Right ventricle myocardium superior (tissue), 1 donor: ENCODE measurements around the gene NHSL1. TPM values are rescaled to one million over a fixed set of nuclear protein-coding genes. Genes with fewer than 3 reads are reported as not detected.

ENCODE experiments used
- ATAC-seq: fragments of 200-7000 bp; cut with Tn5 transposase; one replicate; pipeline ENCODE4 v1.9.1; 2020; ENCODE audit warnings: mild to moderate bottlenecking; ENCODE audit not compliant: poor library complexity
- DNase-seq: peaks from one replicate; pipeline ENCODE4 v3.0.0-alpha.2; 2020
- intact Hi-C: fragments of 100-400 bp; cut with DNase I; formaldehyde crosslinking; loops from one replicate; pipeline ENCODE4 v1.11.2; 2022
- total RNA-seq: library from RNA; stranded (reverse); fragmentation: NEBNext Ultra II Directional; extraction: Animal tissue kit (Norgen Biotek cat#: 25700); gene quantifications from one replicate; pipeline ENCODE4 v1.2.1, GENCODE V29; 2021
- donor health status: DM: no; HTN: yes; CAD: no; lungs with severe emphysema.

The NHSL1 gene
- total RNA-seq, 1 donor from 2014 or later, result 44.2 TPM

- no peak for ATAC-seq
- DNase-seq, result no peak
- intact Hi-C loops, result no loop called here
Observed at GRCh38 chr6:138524526-138524925, 25.2 kb upstream of the NHSL1 start.

GRCh38 chr6:138523347-138524210 lies 24.3 kb upstream of the NHSL1 start:
- DNase-seq (no peak), ATAC-seq (no peak)
- intact Hi-C loops, result no loop called here

GRCh38 chr6:138522611-138523010 lies 23.3 kb upstream of the NHSL1 start:
- DNase-seq (no peak), ATAC-seq (no peak)
- intact Hi-C loops, result no loop called here

GRCh38 chr6:138521790-138522189 lies 22.5 kb upstream of the NHSL1 start:
- DNase-seq (no peak), ATAC-seq (peak; percentile 29)
- intact Hi-C loops, result no loop called here

GRCh38 chr6:138520463-138520862 lies 21.2 kb upstream of the NHSL1 start:
- intact Hi-C loops, result no loop called here
- ATAC-seq, result peak; percentile 24
- DNase-seq, result no peak

GRCh38 chr6:138518054-138518453 lies 18.8 kb upstream of the NHSL1 start:
- DNase-seq (no peak), ATAC-seq (no peak)
- intact Hi-C loops, result loop anchor here (10.0 kb wide), 1 partner anchor 403 kb away; no protein-coding TSS in a partner anchor

GRCh38 chr6:138517635-138518034 lies 18.3 kb upstream of the NHSL1 start:
- ATAC-seq (no peak), DNase-seq (no peak)
- intact Hi-C loops, result loop anchor here (10.0 kb wide), 1 partner anchor 403 kb away; no protein-coding TSS in a partner anchor

- ATAC-seq, result no peak
- no peak for DNase-seq
- intact Hi-C loops, result loop anchor here (10.0 kb wide), 1 partner anchor 401 kb away; no protein-coding TSS in a partner anchor
Observed at GRCh38 chr6:138515657-138516248, 16.5 kb upstream of the NHSL1 start.

GRCh38 chr6:138514860-138515540 lies 15.7 kb upstream of the NHSL1 start:
- intact Hi-C loops, result loop anchor here (5.0 to 10.0 kb wide), 2 partner anchors 88 to 400 kb away; no protein-coding TSS in a partner anchor
- DNase-seq (no peak), ATAC-seq (no peak)

GRCh38 chr6:138512609-138513008 lies 13.3 kb upstream of the NHSL1 start:
- DNase-seq (no peak), ATAC-seq (no peak)
- intact Hi-C loops, result loop anchor here (5.0 to 10.0 kb wide), 2 partner anchors 85 to 398 kb away; no protein-coding TSS in a partner anchor

- intact Hi-C loops, result loop anchor here (5.0 to 10.0 kb wide), 2 partner anchors 83 to 395 kb away; no protein-coding TSS in a partner anchor
- ATAC-seq (no peak), DNase-seq (no peak)
Observed at GRCh38 chr6:138510093-138510492, 10.8 kb upstream of the NHSL1 start.

GRCh38 chr6:138509371-138509770 lies 10.1 kb upstream of the NHSL1 start:
- intact Hi-C loops, result no loop called here
- ATAC-seq, result peak; percentile 82
- DNase-seq, result no peak

GRCh38 chr6:138508676-138508988 lies 9.3 kb upstream of the NHSL1 start:
- DNase-seq, result no peak
- ATAC-seq, result no peak
- intact Hi-C loops, result no loop called here

GRCh38 chr6:138507977-138508675 lies 8.8 kb upstream of the NHSL1 start:
- DNase-seq (no peak), ATAC-seq (no peak)
- intact Hi-C loops, result no loop called here

GRCh38 chr6:138504764-138505689 lies 5.7 kb upstream of the NHSL1 start:
- no peak for DNase-seq
- ATAC-seq, result no peak
- intact Hi-C loops, result no loop called here

- intact Hi-C loops, result no loop called here
- no peak for DNase-seq
- ATAC-seq, result no peak
Observed at GRCh38 chr6:138503881-138504680, 4.8 kb upstream of the NHSL1 start.

- DNase-seq (no peak), ATAC-seq (no peak)
- intact Hi-C loops, result no loop called here
Observed at GRCh38 chr6:138502546-138502945, 3.3 kb upstream of the NHSL1 start.
